Midbrain (tissue), 1 donor: Measurements from ENCODE around the gene AGBL3.
"Not testable (repeated sequence)": the region's sequence is repeated elsewhere in the genome, so short reads cannot be mapped to it uniquely, and the experiment has no call there.

Experiments used
- DNase-seq: peaks from one replicate; lab custom pipeline; 2025; lab: John Stamatoyannopoulos, UW

Gene AGBL3

GRCh38 chr7:134966691-134967090 is 19.6 kb upstream of the AGBL3 start:
- no peak for DNase-seq

- no peak for DNase-seq
These were observed 18.2 kb upstream of the AGBL3 start for GRCh38 chr7:134968110-134968509.

- DNase-seq, result not testable (repeated sequence)
These were observed 4.7 kb upstream of the AGBL3 start for GRCh38 chr7:134981645-134982044.

DNA sequence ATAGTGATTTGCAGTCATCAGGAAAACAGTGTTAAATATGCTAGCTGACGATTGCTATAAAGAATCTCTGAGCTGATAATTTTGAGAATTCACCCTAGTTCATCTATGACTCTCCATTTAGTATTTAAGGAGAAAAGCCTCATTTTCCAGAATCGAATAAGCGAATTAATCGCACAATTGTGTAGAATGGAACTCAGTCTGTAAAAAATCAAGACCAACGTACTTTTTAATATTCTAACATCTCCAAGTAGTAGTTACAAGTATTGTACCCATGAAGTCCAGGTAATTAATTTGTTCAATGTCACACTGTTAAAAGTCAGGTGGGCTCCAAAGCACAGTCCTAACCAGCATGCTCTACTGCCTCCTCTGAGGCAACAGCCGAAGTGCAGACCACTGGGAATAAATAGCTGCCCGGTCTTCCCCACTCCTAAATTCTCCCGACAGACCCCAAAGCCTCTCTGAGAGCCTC is 380 bp upstream of the AGBL3 start:
- DNase-seq, result no peak

- no peak for DNase-seq
These were observed 1.9 kb downstream of the AGBL3 start for GRCh38 chr7:134988161-134988560.

DNA sequence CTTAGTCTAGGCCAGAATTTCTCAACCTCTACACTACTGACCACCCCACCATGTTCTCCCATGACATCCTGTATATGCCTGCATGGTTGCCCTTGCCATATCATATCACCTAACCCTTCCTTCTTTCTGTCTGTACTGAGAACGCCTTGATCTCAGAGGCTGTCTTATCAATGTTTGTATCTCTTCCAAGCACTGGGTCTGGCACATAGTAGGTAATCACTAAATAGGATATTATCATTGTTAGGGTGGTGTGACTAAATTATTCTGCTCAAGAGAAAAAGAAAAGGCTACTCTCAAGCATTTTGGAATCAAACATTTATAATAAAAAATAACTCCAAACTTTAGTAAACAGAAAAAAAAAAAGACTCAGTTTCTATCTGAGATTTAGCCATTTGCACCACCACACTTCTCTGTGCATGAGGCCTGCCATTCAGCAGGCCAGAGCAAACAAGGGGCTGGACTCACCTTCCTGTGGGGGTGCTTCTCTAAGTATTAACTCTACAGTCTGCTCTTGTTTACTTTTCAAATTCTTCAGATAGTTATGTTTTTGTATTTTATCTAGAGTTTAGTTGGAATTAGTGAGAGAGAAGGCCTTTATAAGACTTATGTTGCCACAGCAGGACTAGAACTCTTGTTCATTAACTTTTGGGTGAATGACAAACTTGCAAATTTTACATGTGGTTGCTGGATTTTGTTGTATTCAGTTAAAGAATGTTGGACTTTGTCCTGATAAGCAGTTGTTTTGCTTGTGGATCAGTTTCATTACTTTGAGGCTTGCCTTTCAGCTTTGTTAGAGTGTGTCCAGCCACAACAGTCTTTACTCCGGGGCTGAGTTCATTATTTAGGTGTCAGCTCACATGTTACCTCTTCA is 5.4 kb downstream of the AGBL3 start:
- no peak for DNase-seq

GRCh38 chr7:134992626-134993179 is 6.4 kb downstream of the AGBL3 start:
- DNase-seq, result no peak

DNA sequence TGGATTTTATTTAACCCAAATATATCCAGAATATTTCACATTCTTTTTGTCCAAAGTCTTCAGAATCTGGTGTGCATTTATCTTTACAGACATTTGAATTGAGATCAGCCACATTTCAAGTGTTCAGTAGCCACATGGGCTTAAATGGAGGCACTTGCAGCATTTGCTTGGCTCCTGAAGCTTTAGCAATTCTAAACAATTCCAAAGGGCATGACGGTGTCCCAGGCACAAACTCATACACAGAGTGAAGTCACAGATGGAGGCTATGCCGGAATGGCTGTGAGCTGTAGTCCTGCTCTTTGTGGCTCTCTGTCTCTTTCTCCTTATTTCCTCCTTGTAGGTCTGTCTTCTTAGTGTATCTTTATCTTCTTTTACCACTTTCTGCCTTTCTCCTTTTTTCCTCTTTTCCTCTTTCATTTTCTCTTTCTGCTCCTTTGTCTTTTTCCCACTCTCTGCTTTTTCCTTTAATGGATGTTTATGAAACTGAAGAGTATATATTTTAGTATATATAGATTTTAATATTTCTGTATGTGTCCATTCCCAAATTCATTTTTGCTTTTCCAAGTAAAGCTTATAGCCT is 7.7 kb downstream of the AGBL3 start:
- no peak for DNase-seq

DNA sequence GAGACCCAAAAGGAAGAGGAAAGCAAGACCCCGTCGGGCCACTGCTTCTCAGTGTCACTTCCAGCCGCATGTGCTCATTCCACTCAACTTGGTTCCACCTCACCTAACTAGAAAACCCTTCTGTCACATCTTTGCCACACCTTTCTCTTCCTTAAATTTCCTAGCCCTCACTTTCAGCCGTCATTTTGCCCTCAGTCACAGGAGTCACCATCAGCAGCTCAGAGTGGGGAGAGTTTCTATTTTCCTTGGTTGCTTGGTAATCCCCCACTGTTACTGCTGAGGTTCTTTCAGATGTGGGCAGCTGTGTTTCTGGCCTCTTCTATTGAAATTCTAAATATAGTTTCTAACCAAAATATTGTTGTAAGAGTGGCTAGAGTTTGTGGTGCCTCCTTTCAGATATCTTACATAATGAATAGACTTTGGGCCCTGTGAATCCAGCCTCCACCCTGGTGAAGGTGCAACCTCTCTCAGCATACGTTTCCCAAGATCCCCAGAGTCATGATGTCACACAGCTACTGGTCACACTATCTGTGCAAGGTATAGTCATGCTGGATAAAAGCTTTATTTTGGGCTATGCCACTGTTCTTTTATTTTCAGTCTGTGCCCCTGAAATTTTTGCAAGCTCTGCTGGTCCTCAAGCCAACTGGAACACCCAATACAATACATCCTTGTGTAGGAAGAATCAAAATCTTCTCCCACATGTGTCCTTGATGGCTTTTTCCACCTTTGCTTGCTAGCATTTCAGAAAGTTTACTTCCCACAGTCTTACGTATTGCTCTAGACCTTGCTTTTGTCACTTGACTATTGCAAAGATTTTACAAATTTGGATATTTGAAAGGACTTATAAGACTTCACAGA is 9.2 kb downstream of the AGBL3 start:
- no peak for DNase-seq

DNA sequence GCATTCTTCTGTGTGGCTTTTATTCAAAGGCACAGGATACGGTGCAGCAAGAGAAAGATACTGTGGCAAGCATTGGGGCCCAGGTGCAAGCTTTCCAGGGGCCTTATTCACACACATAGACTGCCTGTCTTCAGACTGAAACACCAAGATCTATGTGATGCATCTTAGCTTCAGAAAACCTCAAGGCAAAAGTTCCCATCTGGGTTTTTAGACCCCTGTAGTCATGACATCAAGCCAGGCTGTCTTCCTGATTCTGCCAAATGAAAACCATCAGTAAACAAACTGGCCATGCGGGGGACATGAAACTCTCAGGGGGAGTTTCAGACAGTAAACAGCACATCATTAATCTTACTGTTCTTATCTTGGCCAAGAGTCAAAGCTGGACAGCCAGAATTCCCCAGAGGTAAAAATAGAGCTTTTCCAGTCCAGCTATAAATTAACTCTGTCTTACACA is 9.8 kb downstream of the AGBL3 start:
- DNase-seq, result no peak

DNA sequence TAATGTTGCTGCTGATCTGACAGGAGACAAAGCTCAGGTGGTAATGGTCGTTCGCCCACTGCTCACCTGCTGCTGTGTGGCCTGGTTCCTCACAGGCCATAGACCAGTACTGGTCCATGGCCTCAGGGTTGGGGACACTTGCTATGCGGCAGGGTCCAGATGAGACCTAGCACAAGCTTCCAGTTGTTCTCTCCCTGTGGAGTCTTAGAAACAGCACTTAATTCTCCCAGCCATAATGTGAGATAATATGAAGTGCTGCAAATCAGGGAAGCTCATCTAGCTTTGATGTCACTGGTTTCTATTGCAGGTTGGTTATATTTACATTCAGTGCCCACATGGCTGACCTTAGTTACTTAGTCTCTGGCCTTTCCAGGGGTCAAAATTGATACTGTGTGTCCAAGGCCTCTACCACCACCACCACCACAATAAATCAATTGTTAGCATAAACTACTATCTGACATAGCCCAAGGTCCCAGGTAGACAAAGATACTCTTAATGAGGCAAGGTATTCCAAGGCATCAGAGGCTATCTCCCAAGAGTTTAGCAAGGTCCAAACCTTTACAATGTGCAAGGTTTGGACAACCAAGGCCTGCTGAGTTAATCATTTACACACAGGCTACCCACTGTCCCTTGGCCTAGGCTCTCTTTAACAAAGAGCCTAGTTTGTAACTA is 11.0 kb downstream of the AGBL3 start:
- DNase-seq, result no peak

GRCh38 chr7:134999136-134999535 is 12.8 kb downstream of the AGBL3 start:
- DNase-seq, result no peak

DNA sequence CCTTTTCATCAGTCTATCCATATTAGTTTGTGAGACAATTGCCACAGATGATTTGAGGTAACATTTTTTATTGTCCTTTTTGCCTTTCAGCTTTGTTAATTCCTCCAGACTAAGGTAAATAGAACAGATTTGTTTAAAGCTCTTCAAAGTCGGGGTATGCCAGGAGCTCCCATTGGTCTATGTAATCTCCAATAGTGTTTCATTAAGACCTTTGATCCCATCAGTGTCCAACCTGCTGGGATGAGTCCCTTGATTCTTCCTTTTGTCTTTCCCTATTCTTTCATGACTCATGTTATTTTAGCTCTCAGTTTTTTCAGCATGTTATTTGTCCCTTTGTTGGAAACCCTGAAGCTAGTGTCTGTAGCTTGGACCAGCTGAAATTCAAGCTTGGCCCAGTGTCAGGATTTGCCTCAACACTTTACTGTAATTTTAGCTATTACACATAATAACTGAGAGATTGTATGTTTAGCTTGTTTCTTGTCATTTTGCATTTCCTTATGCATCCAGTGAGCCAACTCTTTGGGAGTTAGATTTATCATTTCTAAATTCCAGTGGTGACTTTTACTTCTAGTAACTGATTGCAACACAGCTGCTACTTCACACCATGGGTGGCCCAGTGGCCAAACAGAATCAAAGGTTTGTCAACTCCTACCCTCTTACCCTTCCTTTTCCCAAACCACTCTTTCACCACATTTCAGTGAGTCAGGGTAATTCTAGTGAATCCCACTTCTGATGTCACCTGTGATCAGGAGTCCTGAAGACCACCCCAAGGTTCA is 15.3 kb downstream of the AGBL3 start:
- DNase-seq, result no peak

- DNase-seq, result no peak
These were observed 25.9 kb downstream of the AGBL3 start for GRCh38 chr7:135012229-135012628.

DNA sequence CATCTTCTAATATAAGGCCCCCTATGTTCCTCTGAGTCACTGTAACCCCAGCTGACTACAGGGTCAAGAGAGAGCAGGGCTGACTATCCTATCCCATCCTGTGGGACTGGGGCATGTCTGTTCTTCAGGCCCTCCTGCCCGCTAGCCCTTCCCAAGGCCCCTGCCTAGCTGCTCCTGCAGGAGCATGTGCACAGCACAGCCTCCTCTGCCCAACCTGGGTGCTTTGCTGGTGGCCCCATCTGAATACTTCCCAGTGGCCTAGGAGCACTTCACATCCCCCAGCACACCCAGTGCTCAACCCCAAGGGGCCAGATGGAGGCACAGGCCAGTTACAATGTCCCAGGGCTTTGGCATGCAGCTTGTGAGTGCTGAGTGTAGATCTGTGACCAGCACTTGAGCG is 37.3 kb downstream of the AGBL3 start:
- DNase-seq, result no peak

DNA sequence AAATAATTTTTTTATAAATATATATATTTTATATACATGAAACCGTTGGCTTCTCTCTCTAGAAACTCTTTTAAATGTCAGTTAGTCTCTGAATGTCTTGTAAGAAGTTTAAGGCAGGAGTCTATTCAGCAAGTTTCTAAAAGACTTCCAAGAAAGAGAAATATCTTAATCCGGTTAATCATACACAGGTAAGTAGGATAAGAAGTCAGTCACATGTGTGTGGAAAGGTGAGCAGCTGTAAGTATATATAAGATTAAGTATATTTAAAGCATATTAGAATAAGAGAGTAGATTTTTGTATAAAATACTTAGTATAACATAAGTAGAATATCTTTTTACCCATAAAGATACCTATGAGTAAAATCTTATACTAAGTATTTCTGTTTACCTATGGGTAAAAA is 48.9 kb downstream of the AGBL3 start:
- no peak for DNase-seq

DNA sequence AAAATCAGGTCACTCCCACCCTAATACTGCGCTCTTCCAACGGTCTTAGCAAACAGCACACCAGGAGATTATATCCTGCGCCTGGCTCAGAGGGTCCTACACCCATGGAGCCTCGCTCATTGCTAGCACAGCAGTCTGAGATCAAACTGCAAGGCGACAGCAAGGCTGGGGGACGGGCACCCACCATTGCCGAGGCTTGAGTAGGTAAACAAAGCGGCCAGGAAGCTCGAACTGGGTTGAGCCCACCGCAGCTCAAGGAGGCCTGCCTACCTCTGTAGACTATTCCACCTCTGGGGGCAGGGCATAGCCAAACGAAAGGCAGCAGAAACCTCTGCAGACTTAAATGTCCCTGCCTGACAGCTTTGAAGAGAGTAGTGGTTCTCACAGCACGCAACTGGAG is 80.7 kb downstream of the AGBL3 start:
- not testable (repeated sequence) for DNase-seq

- no peak for DNase-seq
These were observed 87.8 kb downstream of the AGBL3 start for GRCh38 chr7:135074096-135074495.

GRCh38 chr7:135074531-135074930 is 88.2 kb downstream of the AGBL3 start:
- DNase-seq, result no peak

DNA sequence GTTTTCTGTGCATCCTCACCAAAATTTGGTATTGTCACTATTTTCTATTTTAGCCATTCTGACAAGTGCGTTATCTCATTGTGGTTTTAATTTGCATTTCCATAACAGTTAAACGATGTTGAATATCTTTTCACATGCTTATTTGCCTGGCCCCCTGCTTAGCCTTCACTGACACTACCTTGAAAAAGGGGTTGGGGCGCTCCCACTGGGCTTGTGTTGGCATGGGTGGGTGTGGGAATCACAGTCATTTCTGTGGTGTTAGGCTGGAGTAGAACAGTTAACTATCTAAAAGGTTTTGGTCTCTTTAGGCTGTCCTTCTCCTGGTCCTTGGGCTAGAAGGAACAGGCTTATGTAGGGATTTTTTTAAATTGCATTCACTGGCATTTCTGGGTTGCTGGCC is 89.4 kb downstream of the AGBL3 start:
- DNase-seq, result no peak

- DNase-seq, result no peak
These were observed 90.6 kb downstream of the AGBL3 start for GRCh38 chr7:135076882-135077281.
